ENCODE results near the gene KRT82. TPM values are rescaled to one million over a fixed set of nuclear protein-coding genes. Genes with fewer than 3 reads are reported as not detected.

The KRT82 gene
- total and polyA plus RNA-seq, 2 experiments from 2014 or later = not detected

DNA sequence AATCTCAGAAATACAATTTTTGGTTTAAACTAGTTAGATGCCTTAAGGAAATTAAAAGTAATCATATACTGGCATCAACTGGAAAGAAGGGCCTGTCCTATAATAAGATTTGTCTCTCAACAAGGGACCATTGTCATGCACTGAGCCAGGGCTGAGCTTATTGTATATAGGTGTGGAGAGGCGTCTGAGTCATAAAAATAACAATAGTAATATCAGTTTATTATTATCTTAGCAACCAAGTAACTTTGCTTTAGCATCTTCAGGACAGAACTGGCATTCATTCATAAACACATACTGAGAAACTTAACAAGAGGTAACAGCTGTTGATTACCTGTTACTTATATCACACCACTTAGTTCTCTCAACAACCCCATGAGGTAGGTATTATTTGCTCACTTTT is 20.9 kb upstream of the KRT82 start (continued):
- TF ChIP-seq, protein P1, sequence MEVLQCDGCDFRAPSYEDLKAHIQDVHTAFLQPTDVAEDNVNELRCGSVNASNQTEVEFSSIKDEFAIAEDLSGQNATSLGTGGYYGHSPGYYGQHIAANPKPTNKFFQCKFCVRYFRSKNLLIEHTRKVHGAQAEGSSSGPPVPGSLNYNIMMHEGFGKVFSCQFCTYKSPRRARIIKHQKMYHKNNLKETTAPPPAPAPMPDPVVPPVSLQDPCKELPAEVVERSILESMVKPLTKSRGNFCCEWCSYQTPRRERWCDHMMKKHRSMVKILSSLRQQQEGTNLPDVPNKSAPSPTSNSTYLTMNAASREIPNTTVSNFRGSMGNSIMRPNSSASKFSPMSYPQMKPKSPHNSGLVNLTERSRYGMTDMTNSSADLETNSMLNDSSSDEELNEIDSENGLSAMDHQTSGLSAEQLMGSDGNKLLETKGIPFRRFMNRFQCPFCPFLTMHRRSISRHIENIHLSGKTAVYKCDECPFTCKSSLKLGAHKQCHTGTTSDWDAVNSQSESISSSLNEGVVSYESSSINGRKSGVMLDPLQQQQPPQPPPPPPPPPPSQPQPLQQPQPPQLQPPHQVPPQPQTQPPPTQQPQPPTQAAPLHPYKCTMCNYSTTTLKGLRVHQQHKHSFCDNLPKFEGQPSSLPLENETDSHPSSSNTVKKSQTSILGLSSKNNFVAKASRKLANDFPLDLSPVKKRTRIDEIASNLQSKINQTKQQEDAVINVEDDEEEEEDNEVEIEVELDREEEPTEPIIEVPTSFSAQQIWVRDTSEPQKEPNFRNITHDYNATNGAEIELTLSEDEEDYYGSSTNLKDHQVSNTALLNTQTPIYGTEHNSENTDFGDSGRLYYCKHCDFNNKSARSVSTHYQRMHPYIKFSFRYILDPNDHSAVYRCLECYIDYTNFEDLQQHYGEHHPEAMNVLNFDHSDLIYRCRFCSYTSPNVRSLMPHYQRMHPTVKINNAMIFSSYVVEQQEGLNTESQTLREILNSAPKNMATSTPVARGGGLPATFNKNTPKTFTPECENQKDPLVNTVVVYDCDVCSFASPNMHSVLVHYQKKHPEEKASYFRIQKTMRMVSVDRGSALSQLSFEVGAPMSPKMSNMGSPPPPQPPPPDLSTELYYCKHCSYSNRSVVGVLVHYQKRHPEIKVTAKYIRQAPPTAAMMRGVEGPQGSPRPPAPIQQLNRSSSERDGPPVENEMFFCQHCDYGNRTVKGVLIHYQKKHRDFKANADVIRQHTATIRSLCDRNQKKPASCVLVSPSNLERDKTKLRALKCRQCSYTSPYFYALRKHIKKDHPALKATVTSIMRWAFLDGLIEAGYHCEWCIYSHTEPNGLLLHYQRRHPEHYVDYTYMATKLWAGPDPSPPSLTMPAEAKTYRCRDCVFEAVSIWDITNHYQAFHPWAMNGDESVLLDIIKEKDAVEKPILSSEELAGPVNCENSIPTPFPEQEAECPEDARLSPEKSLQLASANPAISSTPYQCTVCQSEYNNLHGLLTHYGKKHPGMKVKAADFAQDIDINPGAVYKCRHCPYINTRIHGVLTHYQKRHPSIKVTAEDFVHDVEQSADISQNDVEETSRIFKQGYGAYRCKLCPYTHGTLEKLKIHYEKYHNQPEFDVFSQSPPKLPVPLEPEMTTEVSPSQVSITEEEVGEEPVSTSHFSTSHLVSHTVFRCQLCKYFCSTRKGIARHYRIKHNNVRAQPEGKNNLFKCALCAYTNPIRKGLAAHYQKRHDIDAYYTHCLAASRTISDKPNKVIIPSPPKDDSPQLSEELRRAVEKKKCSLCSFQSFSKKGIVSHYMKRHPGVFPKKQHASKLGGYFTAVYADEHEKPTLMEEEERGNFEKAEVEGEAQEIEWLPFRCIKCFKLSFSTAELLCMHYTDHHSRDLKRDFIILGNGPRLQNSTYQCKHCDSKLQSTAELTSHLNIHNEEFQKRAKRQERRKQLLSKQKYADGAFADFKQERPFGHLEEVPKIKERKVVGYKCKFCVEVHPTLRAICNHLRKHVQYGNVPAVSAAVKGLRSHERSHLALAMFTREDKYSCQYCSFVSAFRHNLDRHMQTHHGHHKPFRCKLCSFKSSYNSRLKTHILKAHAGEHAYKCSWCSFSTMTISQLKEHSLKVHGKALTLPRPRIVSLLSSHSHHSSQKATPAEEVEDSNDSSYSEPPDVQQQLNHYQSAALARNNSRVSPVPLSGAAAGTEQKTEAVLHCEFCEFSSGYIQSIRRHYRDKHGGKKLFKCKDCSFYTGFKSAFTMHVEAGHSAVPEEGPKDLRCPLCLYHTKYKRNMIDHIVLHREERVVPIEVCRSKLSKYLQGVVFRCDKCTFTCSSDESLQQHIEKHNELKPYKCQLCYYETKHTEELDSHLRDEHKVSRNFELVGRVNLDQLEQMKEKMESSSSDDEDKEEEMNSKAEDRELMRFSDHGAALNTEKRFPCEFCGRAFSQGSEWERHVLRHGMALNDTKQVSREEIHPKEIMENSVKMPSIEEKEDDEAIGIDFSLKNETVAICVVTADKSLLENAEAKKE (CRISPR knock-in tag; IDR thresholded peaks at IDR 0.05) = no peak
- TF ChIP-seq CREB1 (CRISPR knock-in tag; IDR thresholded peaks at IDR 0.05; ENCODE audit: low read depth) = no peak

DNA sequence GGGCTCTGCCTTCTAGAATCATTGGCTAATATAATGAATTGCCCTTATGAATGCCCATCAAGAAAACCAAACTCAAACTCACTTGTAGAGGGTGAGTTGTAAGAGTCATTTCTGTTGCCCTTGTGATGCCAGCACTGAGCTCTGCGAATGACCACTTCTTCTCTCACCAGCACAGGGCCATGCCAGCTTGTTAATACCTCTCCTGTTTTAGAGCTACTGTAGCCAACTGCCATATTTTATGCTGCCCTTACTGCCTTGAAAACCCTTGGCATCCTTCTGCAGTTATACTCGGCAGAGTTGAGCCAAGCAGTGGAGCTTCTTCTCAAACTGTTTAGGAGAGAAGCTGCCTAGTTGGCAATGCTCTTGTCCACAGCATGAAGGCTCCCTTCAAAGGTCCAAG is 19.9 kb upstream of the KRT82 start:
- Histone ChIP-seq H3K4me1 (ENCODE audit: insufficient read depth) (no peaks in the 10 kb centered on the region), H3K27me3 (ENCODE audit: insufficient read depth) (no peaks in the 10 kb centered on the region), H3K36me3 (ENCODE audit: insufficient read depth) (no peaks in the 10 kb centered on the region), H3K4me3 (no peak overlapping the region), H3K4me2 (no peak overlapping the region), H3F3A (replicated peaks; ENCODE audit: low read depth) (no peaks in the 10 kb centered on the region), H2AFZ (no peak overlapping the region), H4K20me1 (replicated peaks; ENCODE audit: insufficient read depth) (no peaks in the 10 kb centered on the region), H3K9me2 (ENCODE audit: insufficient read depth) (no peaks in the 10 kb centered on the region), H3K27ac (ENCODE audit: low read depth) (no peak overlapping the region), H3K79me2 (replicated peaks; ENCODE audit: insufficient read depth) (no peaks in the 10 kb centered on the region)
- Mint-ChIP-seq H3K4me3 (no peak overlapping the region), H3K36me3 (ENCODE audit: low read depth) (no peaks in the 10 kb centered on the region), H3K4me1 (peaks cover 9% of the 10 kb centered on the region), H3K27me3 (ENCODE audit: insufficient read depth, low read depth, poor library complexity) (peaks cover 5% of the 10 kb centered on the region), H3K27ac (no peak overlapping the region), H3K9me3 (no peaks in the 10 kb centered on the region)
- ATAC-seq = no peak
- DNase-seq (ENCODE audit: low spot score) = no peak
- no peak for TF ChIP-seq POLR2AphosphoS5 (IDR thresholded peaks at IDR 0.05; ENCODE audit: low read depth)
- TF ChIP-seq ZNF114 (CRISPR knock-in tag; IDR thresholded peaks at IDR 0.05) = no peak
- TF ChIP-seq, protein P1 (CRISPR knock-in tag; IDR thresholded peaks at IDR 0.05) = no peak
- TF ChIP-seq, protein P2, sequence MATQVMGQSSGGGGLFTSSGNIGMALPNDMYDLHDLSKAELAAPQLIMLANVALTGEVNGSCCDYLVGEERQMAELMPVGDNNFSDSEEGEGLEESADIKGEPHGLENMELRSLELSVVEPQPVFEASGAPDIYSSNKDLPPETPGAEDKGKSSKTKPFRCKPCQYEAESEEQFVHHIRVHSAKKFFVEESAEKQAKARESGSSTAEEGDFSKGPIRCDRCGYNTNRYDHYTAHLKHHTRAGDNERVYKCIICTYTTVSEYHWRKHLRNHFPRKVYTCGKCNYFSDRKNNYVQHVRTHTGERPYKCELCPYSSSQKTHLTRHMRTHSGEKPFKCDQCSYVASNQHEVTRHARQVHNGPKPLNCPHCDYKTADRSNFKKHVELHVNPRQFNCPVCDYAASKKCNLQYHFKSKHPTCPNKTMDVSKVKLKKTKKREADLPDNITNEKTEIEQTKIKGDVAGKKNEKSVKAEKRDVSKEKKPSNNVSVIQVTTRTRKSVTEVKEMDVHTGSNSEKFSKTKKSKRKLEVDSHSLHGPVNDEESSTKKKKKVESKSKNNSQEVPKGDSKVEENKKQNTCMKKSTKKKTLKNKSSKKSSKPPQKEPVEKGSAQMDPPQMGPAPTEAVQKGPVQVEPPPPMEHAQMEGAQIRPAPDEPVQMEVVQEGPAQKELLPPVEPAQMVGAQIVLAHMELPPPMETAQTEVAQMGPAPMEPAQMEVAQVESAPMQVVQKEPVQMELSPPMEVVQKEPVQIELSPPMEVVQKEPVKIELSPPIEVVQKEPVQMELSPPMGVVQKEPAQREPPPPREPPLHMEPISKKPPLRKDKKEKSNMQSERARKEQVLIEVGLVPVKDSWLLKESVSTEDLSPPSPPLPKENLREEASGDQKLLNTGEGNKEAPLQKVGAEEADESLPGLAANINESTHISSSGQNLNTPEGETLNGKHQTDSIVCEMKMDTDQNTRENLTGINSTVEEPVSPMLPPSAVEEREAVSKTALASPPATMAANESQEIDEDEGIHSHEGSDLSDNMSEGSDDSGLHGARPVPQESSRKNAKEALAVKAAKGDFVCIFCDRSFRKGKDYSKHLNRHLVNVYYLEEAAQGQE (IDR thresholded peaks at IDR 0.05; ENCODE audit: unreplicated experiment) = no peak
